ENCODE data around the gene CLASP1.

DNA sequence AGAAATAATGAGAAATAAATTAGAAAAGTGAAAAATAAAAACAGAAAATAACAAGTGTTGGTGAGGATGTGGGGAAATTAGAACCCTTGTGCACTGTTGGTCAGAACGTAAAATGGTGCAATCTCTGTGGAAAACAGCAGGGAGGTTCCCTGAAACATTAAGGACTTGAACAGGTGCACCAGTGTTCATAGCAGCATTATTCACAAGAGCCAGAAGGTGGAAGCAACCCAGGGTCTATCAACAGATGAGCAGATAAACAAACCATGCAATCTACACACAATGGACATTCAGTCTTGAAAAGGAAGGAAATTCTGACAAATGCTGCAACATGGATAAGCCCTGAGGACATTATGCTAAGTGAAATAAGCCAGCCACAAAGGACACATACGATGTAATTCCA, 306.1 kb downstream of the CLASP1 start:
- TF ChIP-seq, protein P1, sequence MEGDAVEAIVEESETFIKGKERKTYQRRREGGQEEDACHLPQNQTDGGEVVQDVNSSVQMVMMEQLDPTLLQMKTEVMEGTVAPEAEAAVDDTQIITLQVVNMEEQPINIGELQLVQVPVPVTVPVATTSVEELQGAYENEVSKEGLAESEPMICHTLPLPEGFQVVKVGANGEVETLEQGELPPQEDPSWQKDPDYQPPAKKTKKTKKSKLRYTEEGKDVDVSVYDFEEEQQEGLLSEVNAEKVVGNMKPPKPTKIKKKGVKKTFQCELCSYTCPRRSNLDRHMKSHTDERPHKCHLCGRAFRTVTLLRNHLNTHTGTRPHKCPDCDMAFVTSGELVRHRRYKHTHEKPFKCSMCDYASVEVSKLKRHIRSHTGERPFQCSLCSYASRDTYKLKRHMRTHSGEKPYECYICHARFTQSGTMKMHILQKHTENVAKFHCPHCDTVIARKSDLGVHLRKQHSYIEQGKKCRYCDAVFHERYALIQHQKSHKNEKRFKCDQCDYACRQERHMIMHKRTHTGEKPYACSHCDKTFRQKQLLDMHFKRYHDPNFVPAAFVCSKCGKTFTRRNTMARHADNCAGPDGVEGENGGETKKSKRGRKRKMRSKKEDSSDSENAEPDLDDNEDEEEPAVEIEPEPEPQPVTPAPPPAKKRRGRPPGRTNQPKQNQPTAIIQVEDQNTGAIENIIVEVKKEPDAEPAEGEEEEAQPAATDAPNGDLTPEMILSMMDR (IDR thresholded peaks at IDR 0.05; ENCODE audit: low read depth, low read length), result no peak
- TF ChIP-seq EZH2phosphoT487 (IDR thresholded peaks at IDR 0.05; ENCODE audit: low read depth), result no peak
